Measurements from ENCODE around the gene SPDL1. TPM values are rescaled to one million over a fixed set of nuclear protein-coding genes. Genes with fewer than 3 reads are reported as not detected.

The SPDL1 gene
- total RNA-seq, 1 experiment from 2014 or later, result 72.6 TPM

DNA sequence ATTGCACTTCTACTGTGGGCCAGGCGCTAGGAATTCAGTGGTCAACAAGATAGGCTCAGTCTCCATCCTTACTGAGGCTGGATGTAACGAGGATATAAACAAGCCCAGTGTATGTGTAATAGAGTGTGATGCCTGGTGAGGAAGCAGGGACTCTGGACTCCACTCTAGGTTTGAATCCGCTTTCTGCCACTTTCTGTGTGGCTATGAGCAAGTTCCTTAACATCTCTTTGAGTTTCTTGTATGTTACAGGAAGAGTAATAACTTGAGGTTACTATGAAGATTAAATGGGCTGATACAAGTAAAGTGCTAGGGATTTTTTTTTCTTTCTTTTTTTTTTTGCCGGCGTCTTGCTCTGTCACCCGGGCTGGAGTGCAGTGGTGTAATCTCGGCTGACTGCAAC lies 65.9 kb downstream of the SPDL1 start:
- DNase-seq (ENCODE audit: low read depth, low spot score) (no peak), ATAC-seq (no peak)
- H3K27me3 ChIP-seq (ENCODE audit: control insufficient read depth, insufficient read depth, low read length), result no peaks in the 10 kb centered on the region
- H3K4me3 ChIP-seq (ENCODE audit: low read depth in 2 of 2, low read length in 2 of 2), result no peak overlapping the region
- intact Hi-C loops (cut with micrococcal nuclease; ENCODE audit: unreplicated experiment), result no loop called here
- in situ Hi-C loops (cut with HindIII; ENCODE audit: low pct_unique_long_range_greater_than_20kb, low sequenced_read_pairs), result no loop called here
- no peak overlapping the region for H3K27ac ChIP-seq (ENCODE audit: low read length)
- H3K36me3 ChIP-seq (ENCODE audit: control insufficient read depth, insufficient read depth, low read length), result no peaks in the 10 kb centered on the region
- TF ChIP-seq, protein P1, sequence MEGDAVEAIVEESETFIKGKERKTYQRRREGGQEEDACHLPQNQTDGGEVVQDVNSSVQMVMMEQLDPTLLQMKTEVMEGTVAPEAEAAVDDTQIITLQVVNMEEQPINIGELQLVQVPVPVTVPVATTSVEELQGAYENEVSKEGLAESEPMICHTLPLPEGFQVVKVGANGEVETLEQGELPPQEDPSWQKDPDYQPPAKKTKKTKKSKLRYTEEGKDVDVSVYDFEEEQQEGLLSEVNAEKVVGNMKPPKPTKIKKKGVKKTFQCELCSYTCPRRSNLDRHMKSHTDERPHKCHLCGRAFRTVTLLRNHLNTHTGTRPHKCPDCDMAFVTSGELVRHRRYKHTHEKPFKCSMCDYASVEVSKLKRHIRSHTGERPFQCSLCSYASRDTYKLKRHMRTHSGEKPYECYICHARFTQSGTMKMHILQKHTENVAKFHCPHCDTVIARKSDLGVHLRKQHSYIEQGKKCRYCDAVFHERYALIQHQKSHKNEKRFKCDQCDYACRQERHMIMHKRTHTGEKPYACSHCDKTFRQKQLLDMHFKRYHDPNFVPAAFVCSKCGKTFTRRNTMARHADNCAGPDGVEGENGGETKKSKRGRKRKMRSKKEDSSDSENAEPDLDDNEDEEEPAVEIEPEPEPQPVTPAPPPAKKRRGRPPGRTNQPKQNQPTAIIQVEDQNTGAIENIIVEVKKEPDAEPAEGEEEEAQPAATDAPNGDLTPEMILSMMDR (IDR thresholded peaks at IDR 0.05), result no peak
- no peak for TF ChIP-seq SIN3A (IDR thresholded peaks at IDR 0.05; ENCODE audit: borderline replicate concordance, insufficient read depth, low read depth, low read length)
- no peak for TF ChIP-seq POLR2AphosphoS5 (IDR thresholded peaks at IDR 0.05; ENCODE audit: low read depth, low read length)
- no peak for TF ChIP-seq REST (IDR thresholded peaks at IDR 0.05; ENCODE audit: insufficient read depth in 1 of 2, low read depth in 2 of 2, low read length in 1 of 2)
- no peak for TF ChIP-seq TCF7L2 (IDR thresholded peaks at IDR 0.05; ENCODE audit: low read depth, low read length)
- BruUV-seq (replicated peaks), result no TSS peak
- H3K4me1 ChIP-seq (ENCODE audit: control insufficient read depth, insufficient read depth, low read length), result no peaks in the 10 kb centered on the region
- H3K9me3 ChIP-seq (ENCODE audit: control insufficient read depth, insufficient read depth, low read depth, low read length), result no peaks in the 10 kb centered on the region
- POLR2A ChIA-PET, result no interaction called here
- CTCF ChIA-PET, result no interaction called here

DNA sequence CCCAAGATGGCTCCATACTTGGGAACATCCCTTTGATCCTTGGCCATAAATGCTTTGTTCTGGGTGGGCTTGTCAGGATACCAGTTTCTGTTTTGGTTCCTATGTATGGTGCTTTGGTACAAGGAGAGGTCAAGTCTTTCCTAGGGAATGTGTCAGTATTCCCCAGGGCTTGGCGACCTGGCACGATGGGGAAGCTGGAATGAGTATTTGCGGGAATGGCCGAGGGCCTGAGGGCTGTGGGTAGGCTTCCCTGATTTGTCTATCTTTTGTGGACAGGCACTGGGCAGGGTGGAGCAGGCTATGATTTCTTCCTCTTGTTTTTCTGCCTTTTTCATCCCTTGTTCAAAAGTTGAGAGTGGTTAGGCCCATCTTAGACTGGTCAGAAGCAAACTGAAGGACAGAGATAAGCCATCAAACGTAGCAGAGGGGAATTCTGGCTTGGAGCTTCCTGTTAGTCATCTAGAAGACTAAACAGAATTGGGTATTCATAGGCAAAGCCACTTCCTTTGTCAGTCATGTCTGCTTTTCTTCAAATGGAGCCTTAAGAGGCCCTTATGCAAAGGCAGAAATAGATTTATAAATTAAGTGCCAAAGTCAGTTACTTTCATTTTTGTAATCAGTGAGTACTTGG lies 67.2 kb downstream of the SPDL1 start:
- TF ChIP-seq POLR2AphosphoS5 (IDR thresholded peaks at IDR 0.05; ENCODE audit: low read depth, low read length), result no peak
- TF ChIP-seq, protein P1 (IDR thresholded peaks at IDR 0.05), result no peak
- TF ChIP-seq SIN3A (IDR thresholded peaks at IDR 0.05; ENCODE audit: borderline replicate concordance, insufficient read depth, low read depth, low read length), result no peak
- TF ChIP-seq REST (IDR thresholded peaks at IDR 0.05; ENCODE audit: insufficient read depth in 1 of 2, low read depth in 2 of 2, low read length in 1 of 2), result no peak
- TF ChIP-seq TCF7L2 (IDR thresholded peaks at IDR 0.05; ENCODE audit: low read depth, low read length), result no peak
- intact Hi-C loops (cut with micrococcal nuclease; ENCODE audit: unreplicated experiment) (no loop called here), in situ Hi-C loops (cut with HindIII; ENCODE audit: low pct_unique_long_range_greater_than_20kb, low sequenced_read_pairs) (no loop called here)
- ChIA-PET POLR2A (no interaction called here), CTCF (no interaction called here)
- no peak overlapping the region for H3K4me3 ChIP-seq (ENCODE audit: low read depth in 2 of 2, low read length in 2 of 2)
- no peaks in the 10 kb centered on the region for H3K9me3 ChIP-seq (ENCODE audit: control insufficient read depth, insufficient read depth, low read depth, low read length)
- BruUV-seq (replicated peaks), result no TSS peak
- ATAC-seq, result no peak
- DNase-seq (ENCODE audit: low read depth, low spot score), result no peak
- no peak overlapping the region for H3K27ac ChIP-seq (ENCODE audit: low read length)
- H3K36me3 ChIP-seq (ENCODE audit: control insufficient read depth, insufficient read depth, low read length), result no peaks in the 10 kb centered on the region
- no peaks in the 10 kb centered on the region for H3K4me1 ChIP-seq (ENCODE audit: control insufficient read depth, insufficient read depth, low read length)
- H3K27me3 ChIP-seq (ENCODE audit: control insufficient read depth, insufficient read depth, low read length), result no peaks in the 10 kb centered on the region

Data from Panc1 (cell line).